Gastrocnemius medialis (tissue), 4 donors: ENCODE results near the gene ITIH4.
"Not testable (repeated sequence)": the region's sequence is repeated elsewhere in the genome, so short reads cannot be mapped to it uniquely, and the experiment has no call there.

Experiments
- POLR2A ChIP-seq, 2 donors: fragments of 450-650 bp; IDR thresholded peaks; one replicate each; pipeline ENCODE4 v1.6.1; 2017; ENCODE audit warnings: antibody characterized with exemption in 2 of 2, mild to moderate bottlenecking in 2 of 2, moderate library complexity in 2 of 2
- TF ChIP-seq, protein P1 (sequence below), 5 experiments: fragments of 450-650 bp in 3 of 5; fragments of 200-600 bp in 2 of 5; sonication (generic) in 2 of 5; IDR thresholded peaks in 4 of 5; conservative IDR thresholded peaks in 1 of 5; 1 replicate in 4 of 5; 2 replicates in 1 of 5; pipeline ENCODE4 v1.5.1; 2016 to 2019; ENCODE audit warnings: antibody characterized with exemption in 5 of 5, mild to moderate bottlenecking in 3 of 5, moderate library complexity in 3 of 5

DNA sequence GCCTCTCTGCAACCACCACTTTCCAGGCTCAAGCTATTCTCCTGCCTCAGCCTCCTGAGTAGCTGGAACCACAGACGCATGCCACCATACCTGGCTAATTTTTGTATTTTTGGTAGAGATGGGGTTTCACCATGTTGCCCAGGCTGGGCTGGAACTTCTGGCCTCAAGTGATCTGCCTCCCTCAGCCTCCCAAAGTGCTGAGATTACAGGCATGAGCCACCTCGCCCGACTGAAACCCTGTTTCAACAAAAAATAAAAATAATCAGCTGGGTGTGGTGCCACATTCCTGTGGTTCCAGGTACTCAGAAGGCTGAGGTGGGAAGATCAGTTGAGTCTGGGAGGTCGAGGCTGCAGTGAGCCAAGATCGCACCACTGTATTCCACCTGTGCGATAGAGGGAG, 54.0 kb downstream of the ITIH4 start:
- TF ChIP-seq, protein P1, sequence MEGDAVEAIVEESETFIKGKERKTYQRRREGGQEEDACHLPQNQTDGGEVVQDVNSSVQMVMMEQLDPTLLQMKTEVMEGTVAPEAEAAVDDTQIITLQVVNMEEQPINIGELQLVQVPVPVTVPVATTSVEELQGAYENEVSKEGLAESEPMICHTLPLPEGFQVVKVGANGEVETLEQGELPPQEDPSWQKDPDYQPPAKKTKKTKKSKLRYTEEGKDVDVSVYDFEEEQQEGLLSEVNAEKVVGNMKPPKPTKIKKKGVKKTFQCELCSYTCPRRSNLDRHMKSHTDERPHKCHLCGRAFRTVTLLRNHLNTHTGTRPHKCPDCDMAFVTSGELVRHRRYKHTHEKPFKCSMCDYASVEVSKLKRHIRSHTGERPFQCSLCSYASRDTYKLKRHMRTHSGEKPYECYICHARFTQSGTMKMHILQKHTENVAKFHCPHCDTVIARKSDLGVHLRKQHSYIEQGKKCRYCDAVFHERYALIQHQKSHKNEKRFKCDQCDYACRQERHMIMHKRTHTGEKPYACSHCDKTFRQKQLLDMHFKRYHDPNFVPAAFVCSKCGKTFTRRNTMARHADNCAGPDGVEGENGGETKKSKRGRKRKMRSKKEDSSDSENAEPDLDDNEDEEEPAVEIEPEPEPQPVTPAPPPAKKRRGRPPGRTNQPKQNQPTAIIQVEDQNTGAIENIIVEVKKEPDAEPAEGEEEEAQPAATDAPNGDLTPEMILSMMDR (IDR thresholded peaks at IDR 0.05 in 4 of 5, conservative IDR thresholded peaks at IDR 0.05 in 1 of 5) = not testable (repeated sequence)
- TF ChIP-seq POLR2A (IDR thresholded peaks at IDR 0.05) = not testable (repeated sequence)
